Right atrium auricular region (tissue), 2 donors: Measurements from ENCODE around the gene CACNA1H. TPM values are rescaled to one million over a fixed set of nuclear protein-coding genes. Genes with fewer than 3 reads are reported as not detected.

Experiments used
- DNase-seq: peaks from one replicate; pipeline ENCODE4 v3.0.0-alpha.2; 2019; ENCODE audit warnings: low spot score
- H3K27ac ChIP-seq, 2 donors: fragments of 200-600 bp; sonication (generic); 1 replicate in 1 of 2; 2 replicates in 1 of 2; pipeline ENCODE4 v1.5.1; 2016 to 2019
- H3K27me3 ChIP-seq, 2 donors: fragments of 200-600 bp; sonication (generic); one replicate each; pipeline versions ENCODE4 v1.5.1 to v1.6.0; 2017 to 2019
- H3K36me3 ChIP-seq: fragments of 200-600 bp; sonication (generic); one replicate; pipeline ENCODE4 v1.5.1; 2016
- H3K4me1 ChIP-seq, 2 donors: fragments of 200-600 bp; sonication (generic); one replicate each; pipeline versions ENCODE4 v1.5.1 to v1.6.0; 2017 to 2019
- H3K4me3 ChIP-seq, 2 donors: fragments of 200-600 bp; sonication (generic); 1 replicate in 1 of 2; 2 replicates in 1 of 2; pipeline ENCODE4 v1.5.1; 2017 to 2019; ENCODE audit warnings: mild to moderate bottlenecking in 1 of 2, moderate library complexity in 1 of 2
- H3K9me3 ChIP-seq, 2 donors: fragments of 200-600 bp; sonication (generic); one replicate each; pipeline ENCODE4 v1.5.1; 2019
- CTCF ChIP-seq, 2 donors: fragments of 200-600 bp; sonication (generic); IDR thresholded peaks; one replicate each; pipeline ENCODE4 v1.5.1; 2019; ENCODE audit warnings: antibody characterized with exemption in 2 of 2
- total RNA-seq, 2 donors: library from RNA; depleted of rRNA; stranded (reverse); fragments of >200 nt; gene quantifications; one replicate each; pipeline ENCODE4 v1.1.0, GENCODE V29; 2016

CACNA1H gene
- total RNA-seq, 2 donors from 2014 or later: 7.0 to 9.4 TPM

DNA sequence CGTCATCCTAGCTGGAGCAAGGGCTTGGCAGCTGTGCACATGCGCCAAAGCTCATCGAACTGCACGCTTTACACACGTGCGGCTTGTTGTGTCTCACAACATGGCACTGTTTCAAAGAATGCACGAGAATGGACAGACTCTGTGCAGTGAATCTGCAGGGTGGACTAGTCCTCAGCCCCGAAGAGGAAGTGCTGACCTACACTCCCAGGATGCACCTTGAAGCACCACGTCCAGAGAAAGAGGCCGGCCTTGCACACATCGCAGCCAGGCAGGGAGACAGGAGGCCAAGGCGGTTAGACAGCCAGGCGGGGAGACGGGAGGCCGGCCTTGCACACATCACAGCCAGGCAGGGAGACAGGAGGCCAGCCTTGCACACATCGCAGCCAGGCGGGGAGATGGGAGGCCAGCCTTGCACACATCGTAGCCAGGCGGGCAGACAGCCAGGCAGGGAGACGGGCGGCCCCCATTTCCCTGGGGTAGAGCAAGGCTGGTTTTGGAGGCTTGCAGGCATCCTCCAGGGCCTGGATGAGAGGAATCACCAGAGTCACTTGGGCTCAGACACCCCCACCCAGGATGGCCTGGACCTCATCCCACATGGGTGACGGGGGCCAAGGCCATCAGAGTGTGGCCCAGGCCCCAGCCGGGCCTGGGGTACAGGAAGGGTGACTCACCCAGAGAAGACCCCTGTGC, 9.0 kb upstream of the CACNA1H start:
- Histone ChIP-seq H3K27ac (no peak overlapping the region), H3K4me1 (no peaks in the 10 kb centered on the region), H3K9me3 (no peaks in the 10 kb centered on the region), H3K27me3 (no peaks in the 10 kb centered on the region), H3K36me3 (no peaks in the 10 kb centered on the region), H3K4me3 (no peak overlapping the region)
- DNase-seq: no peak
- no peak for TF ChIP-seq CTCF (IDR thresholded peaks at IDR 0.05)

- no peak for TF ChIP-seq CTCF (IDR thresholded peaks at IDR 0.05)
- Histone ChIP-seq H3K36me3 (no peaks in the 10 kb centered on the region), H3K27me3 (no peaks in the 10 kb centered on the region), H3K4me3 (no peak overlapping the region), H3K27ac (no peak overlapping the region), H3K4me1 (no peaks in the 10 kb centered on the region), H3K9me3 (no peaks in the 10 kb centered on the region)
- DNase-seq: no peak
Measured at GRCh38 chr16:1144476-1145382, 8.2 kb upstream of the CACNA1H start.

- H3K36me3 ChIP-seq: no peaks in the 10 kb centered on the region
- H3K27me3 ChIP-seq: no peaks in the 10 kb centered on the region
- H3K27ac ChIP-seq: no peak overlapping the region
- no peaks in the 10 kb centered on the region for H3K4me1 ChIP-seq
- no peak for TF ChIP-seq CTCF (IDR thresholded peaks at IDR 0.05)
- no peaks in the 10 kb centered on the region for H3K9me3 ChIP-seq
- H3K4me3 ChIP-seq: no peak overlapping the region
- no peak for DNase-seq
Measured at GRCh38 chr16:1145383-1146100, 7.4 kb upstream of the CACNA1H start.

DNA sequence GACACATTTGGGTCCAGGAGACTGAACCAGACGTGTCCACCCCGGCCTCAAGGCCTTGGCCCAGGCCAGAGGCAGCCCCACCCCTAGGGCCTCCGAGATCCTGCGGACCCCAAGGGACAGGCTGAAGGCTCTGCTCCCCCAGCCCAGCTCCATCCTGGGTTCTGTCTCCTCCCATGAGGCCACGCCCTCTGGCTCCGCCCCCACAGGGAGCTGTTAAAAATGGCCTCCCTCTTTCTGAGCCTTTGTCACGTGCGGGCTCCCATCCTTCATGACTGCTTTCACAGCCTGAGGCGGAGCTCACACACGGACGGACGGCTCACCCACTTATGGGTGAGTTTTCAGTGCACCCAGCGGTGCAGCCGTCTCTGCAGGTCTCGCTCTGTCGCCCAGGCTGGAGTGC, 6.5 kb upstream of the CACNA1H start:
- no peak for TF ChIP-seq CTCF (IDR thresholded peaks at IDR 0.05)
- Histone ChIP-seq H3K36me3 (no peaks in the 10 kb centered on the region), H3K27me3 (no peaks in the 10 kb centered on the region), H3K27ac (no peak overlapping the region), H3K9me3 (no peaks in the 10 kb centered on the region), H3K4me1 (no peaks in the 10 kb centered on the region), H3K4me3 (no peak overlapping the region)
- no peak for DNase-seq

DNA sequence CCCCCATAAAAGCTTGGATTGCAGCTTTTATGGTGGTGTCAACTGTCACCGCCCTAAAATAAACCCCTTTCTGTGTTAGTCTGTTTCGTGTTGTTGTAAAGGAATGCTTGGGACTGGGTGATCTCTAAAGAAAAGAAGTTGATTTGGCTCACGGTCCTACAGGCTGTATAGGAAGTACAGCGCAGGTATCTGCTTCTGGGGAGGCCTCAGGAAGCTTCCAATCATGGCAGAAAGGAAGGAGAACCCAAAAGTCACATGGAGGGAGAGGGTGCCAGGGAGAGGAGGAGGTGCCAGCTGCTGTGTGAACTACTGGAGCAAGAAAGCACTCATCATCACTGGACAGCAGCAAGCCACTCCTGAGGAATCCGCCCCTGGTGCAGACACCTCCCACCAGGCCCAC, 5.9 kb upstream of the CACNA1H start:
- TF ChIP-seq CTCF (IDR thresholded peaks at IDR 0.05): no peak
- no peaks in the 10 kb centered on the region for H3K9me3 ChIP-seq
- H3K27me3 ChIP-seq: no peaks in the 10 kb centered on the region
- no peaks in the 10 kb centered on the region for H3K4me1 ChIP-seq
- no peaks in the 10 kb centered on the region for H3K36me3 ChIP-seq
- H3K4me3 ChIP-seq: no peak overlapping the region
- no peak overlapping the region for H3K27ac ChIP-seq
- DNase-seq: no peak
